HEK293T (cell line): ENCODE results near the gene ADPGK.

Experiments
- CTCF ChIA-PET: fragments of 350-600 bp; formaldehyde crosslinking; extraction: SDS; loops from one replicate; lab custom pipeline; 2021; ENCODE audit warnings: antibody characterized with exemption, inconsistent platforms; lab: Yijun Ruan, JAX
- POLR2A ChIA-PET: fragments of 350-600 bp; formaldehyde crosslinking; extraction: SDS; loops from one replicate; lab custom pipeline; 2020; ENCODE audit warnings: antibody characterized with exemption, inconsistent platforms; lab: Yijun Ruan, JAX
- DNase-seq: peaks from one replicate; pipeline ENCODE4 v3.0.0; 2012; ENCODE audit warnings: mixed read lengths; ENCODE audit errors: extremely low spot score
- ARNT ChIP-seq: fragments of 450-650 bp; IDR thresholded peaks from 2 replicates; pipeline ENCODE4 v1.6.1; 2017; ENCODE audit warnings: mild to moderate bottlenecking
- BHLHE40 ChIP-seq: fragments of 450-650 bp; IDR thresholded peaks from 2 replicates; pipeline ENCODE4 v1.6.1; 2016; ENCODE audit warnings: mild to moderate bottlenecking, moderate library complexity, borderline replicate concordance
- CTBP1 ChIP-seq: fragments of 450-650 bp; IDR thresholded peaks from 2 replicates; pipeline ENCODE4 v1.6.1; 2016; ENCODE audit warnings: borderline replicate concordance
- ELF4 ChIP-seq: fragments of 450-650 bp; IDR thresholded peaks from 2 replicates; pipeline ENCODE4 v1.6.1; 2017; ENCODE audit warnings: antibody characterized with exemption
- FOXA1 ChIP-seq: fragments of 450-650 bp; IDR thresholded peaks from 2 replicates; pipeline ENCODE4 v1.6.1; 2016; ENCODE audit warnings: mild to moderate bottlenecking
- FOXK2 ChIP-seq: fragments of 450-650 bp; IDR thresholded peaks from 2 replicates; pipeline ENCODE4 v1.6.1; 2016; ENCODE audit warnings: mild to moderate bottlenecking
- FOXM1 ChIP-seq: fragments of 450-650 bp; IDR thresholded peaks from 2 replicates; pipeline ENCODE4 v1.6.1; 2017; ENCODE audit warnings: mild to moderate bottlenecking, borderline replicate concordance
- HDGF ChIP-seq: fragments of 450-650 bp; IDR thresholded peaks from 2 replicates; pipeline ENCODE4 v1.6.1; 2017; ENCODE audit warnings: antibody characterized with exemption, borderline replicate concordance
- L3MBTL2 ChIP-seq: fragments of 450-650 bp; conservative IDR thresholded peaks from 2 replicates; pipeline ENCODE4 v1.6.1; 2016; ENCODE audit warnings: mild to moderate bottlenecking
- LEF1 ChIP-seq: fragments of 450-650 bp; IDR thresholded peaks from 2 replicates; pipeline ENCODE4 v1.6.1; 2017; ENCODE audit warnings: mild to moderate bottlenecking, borderline replicate concordance
- NFRKB ChIP-seq: fragments of 450-650 bp; IDR thresholded peaks from 2 replicates; pipeline ENCODE4 v1.6.1; 2016; ENCODE audit warnings: mild to moderate bottlenecking, moderate library complexity
- SP1 ChIP-seq: fragments of 450-650 bp; IDR thresholded peaks from 2 replicates; pipeline ENCODE4 v1.6.1; 2017
- SUZ12 ChIP-seq: fragments of 450-650 bp; IDR thresholded peaks from 2 replicates; pipeline ENCODE4 v1.6.1; 2016; ENCODE audit warnings: mild to moderate bottlenecking
- TARDBP ChIP-seq: fragments of 450-650 bp; IDR thresholded peaks from 2 replicates; pipeline ENCODE4 v1.6.1; 2016
- ZNF384 ChIP-seq: fragments of 450-650 bp; IDR thresholded peaks from 2 replicates; pipeline ENCODE4 v1.6.1; 2016
- TF ChIP-seq, protein P1 (sequence below): fragments of 450-650 bp; IDR thresholded peaks from 2 replicates; pipeline ENCODE4 v1.6.1; 2016

Gene ADPGK

DNA sequence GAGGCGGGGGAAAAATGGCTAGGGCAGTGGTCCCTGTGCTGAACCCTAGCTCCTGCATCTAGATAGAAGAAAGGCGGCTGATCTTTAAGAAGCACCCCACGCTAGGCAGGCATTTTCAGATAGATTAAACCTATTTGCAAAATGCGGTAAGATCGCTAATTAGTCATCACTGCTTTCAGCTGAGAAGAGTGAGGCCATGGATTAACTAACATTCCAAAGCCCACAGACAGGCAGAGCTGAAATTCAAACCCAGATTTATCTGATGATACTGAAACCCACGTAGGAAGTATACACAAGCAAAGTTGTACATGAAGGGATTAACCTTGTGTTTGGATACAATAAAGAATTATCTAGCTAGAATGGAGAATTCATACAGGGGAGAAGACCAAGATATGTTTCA is 4.8 kb downstream of the ADPGK start:
- no peak for DNase-seq
- TF ChIP-seq L3MBTL2 = no peak
- no peak for TF ChIP-seq HDGF
- no peak for TF ChIP-seq SUZ12
- TF ChIP-seq FOXA1 = no peak
- TF ChIP-seq, protein P1, sequence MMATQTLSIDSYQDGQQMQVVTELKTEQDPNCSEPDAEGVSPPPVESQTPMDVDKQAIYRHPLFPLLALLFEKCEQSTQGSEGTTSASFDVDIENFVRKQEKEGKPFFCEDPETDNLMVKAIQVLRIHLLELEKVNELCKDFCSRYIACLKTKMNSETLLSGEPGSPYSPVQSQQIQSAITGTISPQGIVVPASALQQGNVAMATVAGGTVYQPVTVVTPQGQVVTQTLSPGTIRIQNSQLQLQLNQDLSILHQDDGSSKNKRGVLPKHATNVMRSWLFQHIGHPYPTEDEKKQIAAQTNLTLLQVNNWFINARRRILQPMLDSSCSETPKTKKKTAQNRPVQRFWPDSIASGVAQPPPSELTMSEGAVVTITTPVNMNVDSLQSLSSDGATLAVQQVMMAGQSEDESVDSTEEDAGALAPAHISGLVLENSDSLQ = no peak
- no peak for TF ChIP-seq FOXK2
- no peak for TF ChIP-seq LEF1
- TF ChIP-seq FOXM1 = no peak
- no peak for TF ChIP-seq NFRKB
- TF ChIP-seq ARNT = no peak
- TF ChIP-seq BHLHE40 = no peak
- no peak for TF ChIP-seq SP1
- TF ChIP-seq ELF4 = no peak
- no peak for TF ChIP-seq ZNF384
- no peak for TF ChIP-seq TARDBP
- no peak for TF ChIP-seq CTBP1
- ChIA-PET CTCF (no interaction called here), POLR2A (interaction anchor here (1.3 kb wide), 1 partner anchor 93 kb away, joined by 4 read pairs; the partner anchor contains the start of genes BBS4 and HIGD2B)

DNA sequence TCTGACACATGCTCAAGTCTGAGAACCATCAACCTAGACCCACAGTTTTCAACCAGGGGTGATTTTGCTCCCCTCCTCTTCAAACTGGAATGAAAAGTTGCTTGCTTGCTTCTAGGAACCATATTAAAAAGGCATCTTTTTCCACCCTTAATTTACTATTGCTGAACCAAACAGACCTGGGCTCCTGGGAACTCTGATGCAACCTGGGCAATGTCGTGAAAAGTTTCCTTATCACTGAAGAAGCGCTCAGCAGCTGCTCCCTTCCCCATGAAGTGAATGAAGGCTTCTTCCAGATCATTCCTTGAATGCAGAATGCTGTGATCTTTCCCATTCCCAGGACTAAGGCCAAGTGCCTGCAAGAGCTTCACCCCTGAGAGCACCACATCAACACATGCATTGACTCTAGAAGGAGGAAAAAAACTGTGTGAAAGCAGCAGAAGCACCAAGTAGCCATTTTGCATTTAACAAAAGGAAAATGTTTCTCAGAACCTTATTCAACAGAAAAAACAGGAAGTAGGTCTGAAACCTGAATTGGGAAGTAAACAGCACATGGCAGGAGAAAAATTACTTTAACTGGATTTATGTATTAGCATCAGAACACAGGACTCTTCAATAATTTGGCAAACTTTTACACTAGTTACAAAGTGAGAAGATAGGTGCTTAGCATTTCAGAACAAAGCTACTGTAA is 8.7 kb downstream of the ADPGK start:
- POLR2A ChIA-PET = no interaction called here
- no peak for DNase-seq
- TF ChIP-seq BHLHE40 (no peak), ELF4 (no peak), L3MBTL2 (no peak), SP1 (no peak), HDGF (no peak), FOXK2 (no peak), CTBP1 (no peak), SUZ12 (no peak), LEF1 (no peak), TARDBP (no peak)
- CTCF ChIA-PET = no interaction called here

DNA sequence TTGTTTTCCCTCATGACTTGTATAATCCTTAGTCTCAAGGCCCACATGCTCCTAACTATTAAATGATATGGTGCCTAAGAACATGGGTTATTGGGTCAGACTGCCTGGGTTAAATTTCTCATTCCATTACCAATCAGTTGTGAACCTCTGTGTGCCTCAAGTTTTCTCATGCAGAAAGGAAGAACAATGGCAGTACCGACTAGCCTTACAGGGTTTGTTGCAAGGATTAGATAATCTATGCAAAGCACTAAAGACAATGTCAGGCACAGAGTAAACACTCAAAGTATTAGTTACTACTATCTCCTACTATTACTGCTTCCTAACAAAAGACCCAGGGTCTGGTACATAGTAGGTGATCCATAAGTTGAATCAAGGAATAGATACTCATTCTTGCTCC is 12.2 kb downstream of the ADPGK start:
- no peak for DNase-seq
- no peak for TF ChIP-seq FOXA1
- no peak for TF ChIP-seq ZNF384
- TF ChIP-seq SUZ12 = no peak
- no peak for TF ChIP-seq L3MBTL2
- no peak for TF ChIP-seq LEF1
- TF ChIP-seq FOXK2 = no peak
- TF ChIP-seq ELF4 = no peak
- POLR2A ChIA-PET = no interaction called here
- CTCF ChIA-PET = no interaction called here

DNA sequence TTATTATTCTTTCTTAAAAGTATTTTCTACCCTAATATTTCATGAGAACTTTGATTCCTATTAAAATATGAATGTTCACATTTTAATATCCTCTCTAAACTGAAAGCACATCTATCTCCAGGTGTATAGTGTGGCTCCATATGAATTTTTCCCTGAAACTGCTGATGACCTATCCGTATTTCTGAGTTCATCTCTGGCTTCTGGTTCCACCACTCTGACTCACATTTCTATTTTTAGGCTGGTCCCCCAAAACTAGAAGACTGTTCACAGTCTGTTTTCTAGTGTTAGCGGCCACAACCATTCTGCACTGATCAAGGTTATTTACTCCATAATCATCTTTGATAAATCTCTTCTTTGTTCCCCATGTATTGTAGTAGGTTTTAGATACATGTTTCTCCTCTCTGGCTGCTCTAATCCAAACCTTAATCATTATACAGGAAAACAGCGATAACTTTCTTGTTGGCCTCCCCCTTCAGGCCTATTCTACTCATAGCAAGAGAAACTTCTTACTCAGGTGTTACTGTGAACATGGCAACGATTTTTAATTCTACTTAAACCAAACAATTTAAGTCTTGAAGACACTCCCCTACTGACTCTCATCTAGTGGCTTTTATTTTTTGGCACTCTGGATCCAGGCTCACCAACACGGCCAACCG is 12.8 kb downstream of the ADPGK start:
- TF ChIP-seq, protein P1 = no peak
- no peak for TF ChIP-seq L3MBTL2
- no peak for TF ChIP-seq SUZ12
- ChIA-PET POLR2A (no interaction called here), CTCF (no interaction called here)
- DNase-seq = no peak

DNA sequence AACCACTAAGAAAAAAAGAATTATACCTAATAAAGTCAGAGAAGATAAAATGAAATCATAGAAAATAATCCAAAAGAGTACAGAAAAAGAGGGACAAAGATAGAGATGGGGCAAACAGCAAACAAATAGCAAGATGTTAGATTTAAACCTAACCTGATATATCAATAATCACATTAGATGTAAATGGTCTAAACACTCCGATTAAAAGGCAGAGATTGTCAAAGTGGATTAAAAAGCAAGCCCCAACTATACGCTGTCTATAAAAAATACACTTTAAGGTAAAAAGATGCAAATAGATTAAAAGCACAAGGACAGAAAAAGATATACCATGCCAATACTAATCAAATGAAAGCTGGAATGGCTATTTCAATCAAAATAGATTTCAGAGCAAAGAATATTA is 16.8 kb downstream of the ADPGK start:
- no peak for DNase-seq
- CTCF ChIA-PET = no interaction called here
- TF ChIP-seq L3MBTL2 (no peak), SUZ12 (no peak), TARDBP (no peak), HDGF (no peak), CTBP1 (no peak), LEF1 (no peak), ZNF384 (no peak), FOXM1 (no peak), FOXK2 (no peak), ELF4 (no peak), ARNT (no peak), BHLHE40 (no peak), FOXA1 (no peak), NFRKB (no peak), SP1 (no peak)
- TF ChIP-seq, protein P1 = no peak
- POLR2A ChIA-PET = no interaction called here

DNA sequence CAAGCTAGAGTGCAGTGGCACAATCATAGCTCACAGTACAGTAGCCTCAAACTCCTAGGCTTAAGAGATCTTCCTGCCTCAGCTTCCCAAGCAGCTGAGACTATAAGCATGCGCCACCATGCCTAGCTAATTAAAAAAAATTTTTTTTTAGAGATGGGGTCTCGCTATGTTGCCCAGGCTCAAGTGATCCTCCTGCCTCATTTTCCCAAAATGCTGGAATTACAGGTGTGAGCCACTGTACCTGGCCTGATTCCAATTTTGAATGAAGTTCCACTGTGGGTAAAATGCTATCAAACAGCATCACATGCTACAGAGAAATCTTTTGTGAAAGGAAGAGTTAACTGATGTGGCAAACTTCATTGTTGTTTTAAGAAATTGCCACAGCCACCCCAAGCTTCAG is 17.5 kb downstream of the ADPGK start:
- DNase-seq = no peak
- TF ChIP-seq HDGF = no peak
- TF ChIP-seq TARDBP = no peak
- no peak for TF ChIP-seq NFRKB
- no peak for TF ChIP-seq SP1
- no peak for TF ChIP-seq ELF4
- TF ChIP-seq SUZ12 = no peak
- TF ChIP-seq, protein P1 = no peak
- no peak for TF ChIP-seq CTBP1
- no peak for TF ChIP-seq ARNT
- TF ChIP-seq FOXA1 = no peak
- no peak for TF ChIP-seq L3MBTL2
- no peak for TF ChIP-seq FOXM1
- no peak for TF ChIP-seq BHLHE40
- TF ChIP-seq LEF1 = no peak
- TF ChIP-seq FOXK2 = no peak
- TF ChIP-seq ZNF384 = no peak
- POLR2A ChIA-PET = no interaction called here
- CTCF ChIA-PET = no interaction called here
